ENCODE measurements around the gene SYNE1.
"Not testable (repeated sequence)": the region's sequence is repeated elsewhere in the genome, so short reads cannot be mapped to it uniquely, and the experiment has no call there.

The SYNE1 gene

GRCh38 chr6:152087096-152087495, 550.1 kb downstream of the SYNE1 start:
- DNase-seq, result no peak

- DNase-seq, result no peak
These were observed 550.8 kb downstream of the SYNE1 start for GRCh38 chr6:152086223-152086873.

GRCh38 chr6:152085451-152085921, 551.7 kb downstream of the SYNE1 start:
- DNase-seq, result no peak

GRCh38 chr6:152078804-152079203, 558.4 kb downstream of the SYNE1 start:
- DNase-seq, result no peak

- no peak for DNase-seq
These were observed 559.2 kb downstream of the SYNE1 start for GRCh38 chr6:152078001-152078400.

- DNase-seq, result not testable (repeated sequence)
These were observed 560.9 kb downstream of the SYNE1 start for GRCh38 chr6:152076242-152076641.

- no peak for DNase-seq
These were observed 565.3 kb downstream of the SYNE1 start for GRCh38 chr6:152071843-152072242.
